ENCODE data around the gene UBL7. TPM values are rescaled to one million over a fixed set of nuclear protein-coding genes. Genes with fewer than 3 reads are reported as not detected.
A peak's percentile ranks its signal among the peaks of the same experiment; 100 is the strongest.

The UBL7 gene
- total RNA-seq, 1 donor from 2014 or later, result 50.1 TPM

- H3K27me3 Mint-ChIP-seq (ENCODE audit: low read depth), result no peaks in the 10 kb centered on the region
Observed at GRCh38 chr15:74454764-74455500, 6.0 kb downstream of the UBL7 start.

GRCh38 chr15:74453925-74454763, 6.8 kb downstream of the UBL7 start:
- peaks cover 5% of the 10 kb centered on the region for H3K36me3 Mint-ChIP-seq (ENCODE audit: low read depth)
- H3K27ac Mint-ChIP-seq (ENCODE audit: unreplicated experiment), result peak overlapping the region; percentile 70
- peak overlapping the region; percentile 15 for H3K4me3 Mint-ChIP-seq

More at GRCh38 chr15:74454764-74455500, 6.0 kb downstream of the UBL7 start:
- TF ChIP-seq CTCF (conservative IDR thresholded peaks at IDR 0.05), result no peak
- no peak overlapping the region for H3K4me3 Mint-ChIP-seq
- H3K27ac Mint-ChIP-seq (ENCODE audit: unreplicated experiment), result peak overlapping the region; percentile 70
- H3K4me1 Mint-ChIP-seq, result peaks cover 42% of the 10 kb centered on the region
- peaks cover 5% of the 10 kb centered on the region for H3K36me3 Mint-ChIP-seq (ENCODE audit: low read depth)
- DNase-seq (ENCODE audit: low read depth, low spot score), result no peak
- H3K9me3 Mint-ChIP-seq, result no peaks in the 10 kb centered on the region

GRCh38 chr15:74451861-74452835, 8.8 kb downstream of the UBL7 start:
- DNase-seq (ENCODE audit: low read depth, low spot score), result no peak
- Mint-ChIP-seq H3K4me1 (peaks cover 38% of the 10 kb centered on the region), H3K4me3 (no peak overlapping the region), H3K27ac (ENCODE audit: unreplicated experiment) (peak overlapping the region; percentile 24), H3K27me3 (ENCODE audit: low read depth) (no peaks in the 10 kb centered on the region), H3K36me3 (ENCODE audit: low read depth) (peaks cover 10% of the 10 kb centered on the region), H3K9me3 (no peaks in the 10 kb centered on the region)
- no peak for TF ChIP-seq CTCF (conservative IDR thresholded peaks at IDR 0.05)

More at GRCh38 chr15:74453925-74454763, 6.8 kb downstream of the UBL7 start:
- DNase-seq (ENCODE audit: low read depth, low spot score), result no peak
- TF ChIP-seq CTCF (conservative IDR thresholded peaks at IDR 0.05), result no peak
- Mint-ChIP-seq H3K9me3 (no peaks in the 10 kb centered on the region), H3K4me1 (peaks cover 42% of the 10 kb centered on the region), H3K27me3 (ENCODE audit: low read depth) (no peaks in the 10 kb centered on the region)

- TF ChIP-seq CTCF (conservative IDR thresholded peaks at IDR 0.05), result no peak
- no peak for DNase-seq (ENCODE audit: low read depth, low spot score)
- Mint-ChIP-seq H3K27ac (ENCODE audit: unreplicated experiment) (no peak overlapping the region), H3K9me3 (no peaks in the 10 kb centered on the region), H3K4me1 (peaks cover 36% of the 10 kb centered on the region), H3K36me3 (ENCODE audit: low read depth) (peaks cover 8% of the 10 kb centered on the region), H3K4me3 (no peak overlapping the region), H3K27me3 (ENCODE audit: low read depth) (no peaks in the 10 kb centered on the region)
Observed at GRCh38 chr15:74451322-74451721, 9.6 kb downstream of the UBL7 start.
